GM21423 (cell line): ENCODE results near the gene GRB7.
"Not testable (repeated sequence)": the region's sequence is repeated elsewhere in the genome, so short reads cannot be mapped to it uniquely, and the experiment has no call there.

Experiments
- ATAC-seq: cut with Tn5 transposase; IDR thresholded peaks from one replicate; pipeline ENCODE4 v1.9.1; 2021; ENCODE audit warnings: mild to moderate bottlenecking, moderate library complexity; ENCODE audit not compliant: unreplicated experiment

Gene GRB7

GRCh38 chr17:39730095-39730921 is 7.4 kb upstream of the GRB7 start, which contains the start of gene MIEN1:
TSS of gene MIEN1 (minus strand) at chr17:39730532. CDS start at chr17:39730495, 37 bp downstream.
- ATAC-seq, result peak; percentile 86

- no peak for ATAC-seq
Observed at GRCh38 chr17:39732586-39732985, 5.2 kb upstream of the GRB7 start.

GRCh38 chr17:39735882-39736281 is 1.9 kb upstream of the GRB7 start:
- ATAC-seq, result no peak

- no peak for ATAC-seq
Observed at GRCh38 chr17:39736319-39737165, 1.2 kb upstream of the GRB7 start.

- ATAC-seq, result no peak
Observed at GRCh38 chr17:39737206-39737759, 455 bp upstream of the GRB7 start.

GRCh38 chr17:39738568-39738901 is 797 bp downstream of the GRB7 start:
- no peak for ATAC-seq

- ATAC-seq, result no peak
Observed at GRCh38 chr17:39738983-39739884, 1.5 kb downstream of the GRB7 start.

- no peak for ATAC-seq
Observed at GRCh38 chr17:39739885-39740356, 2.2 kb downstream of the GRB7 start.

- ATAC-seq, result no peak
Observed at GRCh38 chr17:39740357-39741111, 2.8 kb downstream of the GRB7 start.

- ATAC-seq, result no peak
Observed at GRCh38 chr17:39742126-39742855, 4.6 kb downstream of the GRB7 start.

- no peak for ATAC-seq
Observed at GRCh38 chr17:39742856-39743436, 5.2 kb downstream of the GRB7 start.

- ATAC-seq, result no peak
Observed at GRCh38 chr17:39744075-39744835, 6.5 kb downstream of the GRB7 start.

GRCh38 chr17:39744836-39745215 is 7.1 kb downstream of the GRB7 start:
- ATAC-seq, result no peak

GRCh38 chr17:39745335-39746144 is 7.8 kb downstream of the GRB7 start:
- ATAC-seq, result no peak

GRCh38 chr17:39746145-39746461 is 8.4 kb downstream of the GRB7 start:
- no peak for ATAC-seq

GRCh38 chr17:39747745-39748144 is 10.0 kb downstream of the GRB7 start:
- ATAC-seq, result no peak

GRCh38 chr17:39748444-39749034 is 10.8 kb downstream of the GRB7 start:
- not testable (repeated sequence) for ATAC-seq
